H1 (cell line): Measurements from ENCODE around the gene LGALS16. TPM values are rescaled to one million over a fixed set of nuclear protein-coding genes. Genes with fewer than 3 reads are reported as not detected.

Experiments used
- ATF2 ChIP-seq: IDR thresholded peaks from 2 replicates; pipeline ENCODE4 v1.6.1; 2012; ENCODE audit warnings: low read length, inconsistent platforms
- EP300 ChIP-seq, 2 experiments: IDR thresholded peaks; 1 replicate in 1 of 2; 2 replicates in 1 of 2; pipeline ENCODE4 v1.6.1; 2011 to 2012; ENCODE audit warnings: low read depth in 2 of 2, low read length in 2 of 2, mild to moderate bottlenecking in 2 of 2, borderline replicate concordance in 1 of 2, inconsistent platforms in 1 of 2, moderate library complexity in 1 of 2
- GTF2F1 ChIP-seq: IDR thresholded peaks from 2 replicates; pipeline ENCODE4 v1.6.1; 2012; ENCODE audit warnings: low read depth, low read length, improper control_type of control experiment, borderline replicate concordance
- HDAC2 ChIP-seq, 2 experiments: fragments of 300-600 bp in 1 of 2; sonication (generic) in 1 of 2; IDR thresholded peaks; 2 replicates each; pipeline ENCODE4 v1.6.1; 2011 to 2012; ENCODE audit warnings: low read depth in 2 of 2, low read length in 2 of 2, mild to moderate bottlenecking in 2 of 2, moderate library complexity in 2 of 2, borderline replicate concordance in 1 of 2, inconsistent platforms in 1 of 2
- POU5F1 ChIP-seq: IDR thresholded peaks from 2 replicates; pipeline ENCODE4 v1.6.1; 2011; ENCODE audit warnings: low read depth, mild to moderate bottlenecking, low read length, moderate library complexity
- SAP30 ChIP-seq: fragments of 300-600 bp; sonication (generic); IDR thresholded peaks from 2 replicates; pipeline ENCODE4 v1.7.1; 2012; ENCODE audit warnings: low read length, moderate library complexity, mild to moderate bottlenecking, inconsistent platforms; ENCODE audit not compliant: insufficient read depth, insufficient replicate concordance
- polyA plus RNA-seq, 7 experiments: library from polyadenylated mRNA; depleted of rRNA in 3 of 7; stranded (reverse) in 5 of 7; unstranded in 2 of 7; fragments of >200 nt in 5 of 7; fragments of 200-250 nt in 2 of 7; gene quantifications; 1 replicate in 5 of 7; 2 replicates in 1 of 7; 4 replicates in 1 of 7; pipeline versions ENCODE4 v1.2.1 to v1.2.3, GENCODE V29; 2011 to 2013; ENCODE audit warnings: missing spikeins in 2 of 7, mixed read lengths in 2 of 7
- total RNA-seq: library from RNA; stranded (reverse); fragmentation: NEBNext Ultra II Directional; extraction: Animal tissue kit (Norgen Biotek cat#: 25700); gene quantifications from 2 replicates; pipeline ENCODE4 v1.2.1, GENCODE V29; 2021

Gene LGALS16
- total and polyA plus RNA-seq, 2 of the 8 experiments (the other 6 are each of a cell fraction or from before 2014, with no cell fraction given), result not detected

- TF ChIP-seq HDAC2 (IDR thresholded peaks at IDR 0.05; ENCODE audit: borderline replicate concordance in 1 of 2, low read depth in 2 of 2, low read length in 2 of 2) (no peak), POU5F1 (no peak), SAP30 (no peak), GTF2F1 (no peak), ATF2 (no peak), EP300 (IDR thresholded peaks at IDR 0.05; ENCODE audit: borderline replicate concordance in 1 of 2, low read depth in 2 of 2, low read length in 2 of 2) (no peak)
Measured at GRCh38 chr19:39637891-39638290, 17.8 kb upstream of the LGALS16 start (continued).
